ENCODE measurements around the gene CHRD.

CHRD gene

DNA sequence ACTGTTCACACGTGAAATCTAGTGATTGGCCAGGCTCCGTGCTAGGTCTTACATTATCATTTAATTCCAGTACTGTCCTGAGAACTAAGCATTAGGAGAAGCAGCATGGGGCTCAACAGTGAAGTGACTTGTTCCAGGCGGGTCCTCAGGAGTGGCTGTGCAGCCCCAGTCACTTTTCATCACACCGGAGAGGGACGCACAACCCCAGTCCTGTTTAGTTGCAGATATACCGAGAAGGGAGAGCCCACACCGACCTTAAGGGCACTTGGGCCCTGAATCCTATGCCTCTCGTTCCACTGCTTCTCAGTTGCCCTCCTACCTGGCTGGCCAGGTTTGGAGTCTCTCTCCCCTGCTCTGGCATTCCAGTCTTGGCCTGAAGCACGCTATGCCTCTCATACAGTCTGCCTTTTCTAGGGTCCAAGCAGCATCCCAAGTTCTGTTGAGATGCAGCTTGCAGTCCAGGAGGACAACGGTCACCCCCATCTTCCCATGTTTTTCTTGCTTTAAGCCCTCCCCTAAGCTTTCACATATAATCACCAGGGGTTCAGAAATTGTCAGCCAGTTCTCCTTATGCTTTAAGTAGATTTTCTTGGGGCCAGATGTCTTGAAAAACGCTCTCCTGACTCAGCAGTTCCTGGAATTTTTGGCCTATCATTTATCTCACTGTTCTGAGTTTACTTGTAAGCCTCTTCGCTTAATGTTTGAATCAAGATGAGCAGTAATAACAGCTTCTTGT lies 32.4 kb upstream of the CHRD start:
- no peak for DNase-seq

- no peak for DNase-seq
Measured at GRCh38 chr3:184348057-184348382, 31.8 kb upstream of the CHRD start.

DNA sequence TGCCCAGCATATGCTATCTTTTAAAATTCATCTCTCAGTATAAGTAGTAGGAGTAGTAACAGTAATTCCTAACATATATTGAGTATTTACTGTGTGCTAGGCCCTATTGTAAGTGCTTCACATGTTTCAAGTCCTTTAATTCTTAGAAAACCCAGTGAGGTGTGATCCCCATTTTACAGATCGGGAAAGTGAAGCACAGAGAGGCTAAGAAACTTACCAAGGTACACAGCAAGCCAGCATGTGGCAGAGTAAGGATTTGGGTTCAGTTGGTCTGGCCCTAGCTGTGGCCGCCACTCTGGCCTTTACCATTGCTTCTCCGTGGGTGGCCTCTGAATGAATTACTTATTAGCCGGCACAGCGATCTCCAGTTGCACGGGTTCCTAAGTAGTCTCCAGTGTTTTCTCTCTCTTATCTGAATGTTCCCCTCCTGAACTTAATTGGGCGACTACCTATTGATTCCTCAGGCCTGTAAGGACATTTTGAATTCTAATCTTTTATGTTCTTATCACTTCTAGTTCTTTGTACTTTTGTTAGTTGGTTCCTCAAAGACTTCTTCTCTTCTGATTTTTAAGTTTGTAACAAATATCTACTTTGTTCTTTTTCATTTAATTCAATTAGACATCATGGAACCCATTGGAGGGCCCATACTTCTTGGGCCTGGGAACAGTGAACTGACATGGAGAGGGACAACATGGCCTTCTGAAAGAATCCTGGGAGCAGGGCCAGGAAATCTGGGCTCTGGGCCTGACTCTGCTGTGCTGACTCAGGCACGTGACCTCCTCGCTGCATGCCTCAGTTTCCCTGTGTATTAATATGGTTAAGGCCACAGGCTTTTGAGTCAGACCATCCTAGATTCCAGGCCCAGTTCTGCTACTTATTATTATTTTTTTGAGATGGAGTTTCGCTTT lies 30.0 kb upstream of the CHRD start:
- DNase-seq, result no peak

GRCh38 chr3:184350618-184351017 lies 29.2 kb upstream of the CHRD start:
- no peak for DNase-seq

DNA sequence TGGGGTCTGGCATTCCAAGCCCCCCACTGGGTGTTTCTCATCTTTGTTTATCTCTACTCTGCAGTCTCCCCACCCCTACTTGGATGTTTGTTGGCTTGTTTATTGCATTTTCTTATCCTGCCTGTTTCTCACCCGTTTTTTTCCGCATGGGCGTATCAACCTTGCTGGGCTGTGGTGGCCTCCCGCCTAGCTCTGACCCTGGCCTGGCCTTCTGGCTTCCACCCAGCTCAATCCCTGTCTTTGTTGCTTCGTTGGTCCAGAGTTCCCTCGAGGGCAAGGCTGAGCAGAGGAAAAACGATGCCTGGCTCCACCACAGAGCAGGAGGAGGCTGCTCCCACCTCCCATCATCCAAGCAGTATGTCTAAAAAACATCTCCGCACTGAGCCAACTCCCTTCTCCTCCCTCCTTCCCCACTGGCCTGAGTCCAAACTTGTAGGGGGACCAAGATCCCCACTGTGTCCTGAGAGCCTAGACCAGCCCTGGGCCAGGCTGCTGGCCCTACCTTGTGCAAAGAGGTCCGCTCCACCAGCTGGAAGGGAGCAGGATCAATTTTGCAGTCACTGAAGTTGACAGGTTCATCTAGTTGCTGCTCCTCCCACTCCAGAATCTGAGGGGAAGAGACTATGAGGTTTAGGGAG lies 28.2 kb upstream of the CHRD start:
- no peak for DNase-seq

- DNase-seq, result no peak
Measured at GRCh38 chr3:184352149-184352785, 27.6 kb upstream of the CHRD start.

- DNase-seq, result no peak
Measured at GRCh38 chr3:184352897-184353545, 26.8 kb upstream of the CHRD start.

DNA sequence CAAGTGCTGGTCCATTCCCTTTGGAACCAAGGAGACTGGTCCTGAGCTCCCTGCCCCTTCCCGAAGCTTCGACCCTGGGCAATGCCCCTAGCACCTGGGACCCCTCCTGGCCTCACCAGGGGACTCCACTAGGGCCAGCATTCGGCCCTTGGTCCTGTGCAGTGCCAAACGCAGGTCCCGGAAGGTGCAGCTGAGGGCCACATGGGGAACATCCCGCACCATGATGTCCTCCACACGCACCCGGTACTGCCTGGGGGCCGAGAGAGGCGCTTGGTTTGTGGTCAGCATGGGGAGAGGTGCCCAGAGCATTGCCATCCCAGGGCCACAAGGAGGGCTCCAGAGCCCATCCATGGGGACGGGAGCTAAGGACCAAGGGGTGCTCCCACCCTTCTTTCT lies 26.3 kb upstream of the CHRD start:
- DNase-seq, result no peak

DNA sequence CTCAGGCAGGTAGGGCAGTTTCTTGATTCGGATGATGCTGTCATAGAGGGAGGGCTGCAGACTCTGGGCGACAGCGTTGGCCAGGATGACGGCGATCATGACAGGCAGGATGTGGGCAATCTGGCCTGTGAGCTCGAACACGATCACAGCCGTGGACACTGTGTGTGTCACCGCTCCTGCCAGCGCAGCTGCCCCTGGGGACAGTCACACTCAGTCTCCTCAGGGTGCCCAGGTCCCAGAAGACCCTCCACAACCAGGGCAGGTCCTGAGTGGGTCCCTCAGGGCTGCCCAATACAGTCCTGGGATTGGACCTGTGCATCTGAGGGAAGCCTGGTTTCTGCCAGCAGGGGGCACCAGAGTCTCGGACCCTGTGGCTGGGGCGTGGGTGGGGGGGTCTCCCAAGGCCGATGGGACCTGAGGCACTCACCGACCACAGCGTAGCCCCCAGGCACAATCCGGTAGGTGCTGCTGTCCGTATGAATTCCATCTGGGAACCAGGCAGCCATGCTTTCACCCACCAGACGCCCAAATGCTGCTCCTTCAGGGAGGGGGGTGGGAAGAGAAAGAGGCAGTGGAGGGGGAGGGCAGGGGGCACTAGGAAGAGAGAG lies 25.6 kb upstream of the CHRD start:
- peak; percentile 70 for DNase-seq

DNA sequence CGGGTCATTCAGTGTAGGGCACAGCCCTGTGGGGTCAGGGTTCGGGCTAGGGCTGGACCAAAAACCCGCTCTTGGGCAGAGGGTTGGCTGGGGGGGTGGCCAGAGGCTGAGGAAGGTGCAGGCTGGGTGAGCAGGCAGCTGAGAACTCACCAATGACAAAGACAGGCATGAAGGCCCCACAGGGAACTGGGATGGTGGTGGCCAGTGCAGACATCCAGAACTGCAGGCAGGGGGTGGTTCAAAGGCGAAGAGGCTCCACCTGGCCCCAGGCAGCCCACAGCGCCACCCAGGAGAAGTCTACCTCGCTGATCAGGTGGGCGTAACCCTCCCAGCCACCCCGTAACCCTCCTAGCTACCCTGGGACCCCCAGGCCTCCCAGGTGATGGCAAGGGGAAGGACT lies 25.1 kb upstream of the CHRD start:
- DNase-seq, result no peak

GRCh38 chr3:184355261-184356040 lies 24.4 kb upstream of the CHRD start:
- no peak for DNase-seq

DNA sequence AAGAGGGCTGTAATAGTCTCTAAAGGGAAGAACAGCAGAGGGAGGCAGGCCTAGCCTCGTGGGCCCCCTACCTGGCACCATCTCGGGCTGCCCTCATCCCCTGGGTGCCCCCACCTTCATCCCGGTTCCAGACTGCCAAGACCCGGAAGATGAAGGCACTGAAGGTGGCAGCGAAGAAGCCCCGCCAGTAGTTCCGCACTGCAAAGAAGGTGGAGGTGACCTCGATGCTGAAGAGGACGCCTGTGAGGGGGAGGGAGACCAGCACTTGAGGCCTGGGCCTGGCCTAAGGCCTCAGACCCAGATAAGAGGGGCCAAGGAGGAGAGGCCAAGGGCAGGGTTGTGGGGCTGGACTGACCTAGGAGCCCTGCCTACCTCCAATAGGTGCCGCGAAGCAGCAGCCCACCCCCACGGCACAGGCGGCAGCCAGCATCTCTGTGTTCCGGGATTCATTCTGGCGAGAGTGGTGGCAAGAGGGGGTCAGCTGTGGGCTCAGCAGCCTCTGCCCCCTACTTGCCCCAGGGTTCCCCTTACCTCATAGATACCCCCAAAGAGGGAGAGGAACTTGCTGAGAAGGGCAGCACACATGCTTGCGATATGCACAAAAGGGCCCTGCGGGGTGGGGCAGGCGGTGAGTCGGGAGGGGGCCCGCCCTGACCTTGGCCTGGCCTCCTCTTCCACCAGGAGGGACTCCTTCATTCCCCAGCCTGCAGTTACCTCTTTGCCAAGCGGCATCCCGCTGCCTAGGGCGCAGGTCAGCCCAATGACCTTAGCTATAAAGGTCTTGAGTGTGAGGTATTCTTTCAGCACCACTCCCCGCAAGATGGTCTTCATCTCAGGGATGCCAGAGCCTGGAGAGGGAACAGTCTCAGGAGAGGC lies 22.4 kb upstream of the CHRD start:
- no peak for DNase-seq

GRCh38 chr3:184358124-184358767 lies 21.6 kb upstream of the CHRD start:
- DNase-seq, result no peak

GRCh38 chr3:184358921-184359350 lies 20.9 kb upstream of the CHRD start:
- DNase-seq, result no peak

- no peak for DNase-seq
Measured at GRCh38 chr3:184359610-184360009, 20.2 kb upstream of the CHRD start.

- no peak for DNase-seq
Measured at GRCh38 chr3:184360070-184360928, 19.6 kb upstream of the CHRD start.

GRCh38 chr3:184360929-184361531 lies 18.8 kb upstream of the CHRD start:
- DNase-seq, result no peak

DNA sequence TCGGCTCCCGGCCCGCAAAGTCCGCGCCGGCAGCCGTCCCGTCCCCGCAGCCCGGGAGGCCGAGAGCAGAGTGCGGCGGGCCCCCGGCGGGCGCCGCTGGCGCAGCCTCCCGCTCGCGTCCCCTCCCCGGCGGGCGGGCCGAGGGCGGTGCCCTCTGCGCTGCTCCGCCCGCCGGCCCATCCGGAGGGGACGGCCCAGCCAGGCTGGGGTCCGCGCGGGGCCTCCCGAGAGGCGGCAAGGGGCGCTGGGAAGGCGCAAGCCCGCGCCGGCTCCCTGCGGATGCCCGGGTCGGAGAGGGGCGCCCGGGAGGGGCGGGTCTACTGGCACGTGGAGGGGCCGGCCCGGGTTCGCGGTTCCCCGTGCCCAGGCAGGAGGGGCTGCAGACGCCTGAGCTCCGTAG lies 18.3 kb upstream of the CHRD start, which contains the start of the genes CLCN2 and POLR2H:
TSS of gene CLCN2 (minus strand) at position 74 of the 400 bp plus-strand sequence. CDS start 126 bp downstream, outside the sequence.
TSS of gene POLR2H (plus strand) at position 179 of the 400 bp plus-strand sequence. CDS start 1,783 bp downstream, outside the sequence.
- peak; percentile 36 for DNase-seq

Measured in CD4-positive, alpha-beta T cell treated with Interleukin-17A for 1 hour (primary cell).